ENCODE measurements around the gene ARHGEF25. TPM values are rescaled to one million over a fixed set of nuclear protein-coding genes. Genes with fewer than 3 reads are reported as not detected.

ARHGEF25 gene
- total RNA-seq, 6 experiments from 2014 or later = 0.92 to 2.0 (median 1.3) TPM

- Histone ChIP-seq H3K27ac (no peak overlapping the region), H3K4me1 (peaks cover 0 to 13% (median 6%) of the 10 kb centered on the region in 4 donors), H3K36me3 (no peaks in the 10 kb centered on the region), H3K27me3 (peaks cover 0 to 33% of the 10 kb centered on the region in 2 donors), H3K9me3 (no peaks in the 10 kb centered on the region), H3K4me3 (no peak overlapping the region)
- 18% methylated on average over 13 of the region's 46 CpGs for WGBS (ENCODE audit: insufficient coverage, low coverage, low lambda C conversion rate, missing lambda C conversion rate)
- ATAC-seq = peak; percentile 37 to 59 (median 42)
- DNase-seq = peak in 1 of 3 donors; percentile 40
- intact Hi-C loops (cut with DNase I) = loop anchor here (5.0 kb wide), 1 partner anchor 37 kb away; no protein-coding TSS in a partner anchor
- no peak for TF ChIP-seq POLR2A (IDR thresholded peaks at IDR 0.05)
- TF ChIP-seq CTCF (IDR thresholded peaks at IDR 0.05) = no peak
Measured at GRCh38 chr12:57619434-57620244, 8.4 kb downstream of the ARHGEF25 start.

- intact Hi-C loops (cut with DNase I) = loop anchor here (5.0 kb wide), 1 partner anchor 38 kb away; no protein-coding TSS in a partner anchor
- WGBS (ENCODE audit: insufficient coverage, low coverage, low lambda C conversion rate, missing lambda C conversion rate) = 46% methylated on average over 8 of the region's 13 CpGs
- Histone ChIP-seq H3K4me1 (peaks cover 0 to 13% (median 6%) of the 10 kb centered on the region in 4 donors), H3K9me3 (no peaks in the 10 kb centered on the region), H3K27me3 (peaks cover 0 to 33% of the 10 kb centered on the region in 2 donors), H3K4me3 (no peak overlapping the region), H3K36me3 (no peaks in the 10 kb centered on the region), H3K27ac (no peak overlapping the region)
- ATAC-seq (no peak), DNase-seq (no peak)
- no peak for TF ChIP-seq POLR2A (IDR thresholded peaks at IDR 0.05)
- TF ChIP-seq CTCF (IDR thresholded peaks at IDR 0.05) = no peak
Measured at GRCh38 chr12:57620245-57620935, 9.2 kb downstream of the ARHGEF25 start.

- DNase-seq (no peak), ATAC-seq (peak; percentile 5 to 22 (median 15))
- under 1% methylated on average over 16 of the region's 42 CpGs for WGBS (ENCODE audit: insufficient coverage, low coverage, low lambda C conversion rate, missing lambda C conversion rate)
- Histone ChIP-seq H3K9me3 (no peaks in the 10 kb centered on the region), H3K36me3 (no peaks in the 10 kb centered on the region), H3K4me1 (peaks cover 0 to 13% (median 6%) of the 10 kb centered on the region in 4 donors), H3K27ac (no peak overlapping the region), H3K4me3 (peak overlapping the region in 1 of 3 donors; percentile 33), H3K27me3 (peaks cover 0 to 34% of the 10 kb centered on the region in 2 donors)
- TF ChIP-seq CTCF (IDR thresholded peaks at IDR 0.05) (no peak), POLR2A (IDR thresholded peaks at IDR 0.05) (no peak)
- intact Hi-C loops (cut with DNase I) = loop anchor here (5.0 kb wide), 1 partner anchor 39 kb away; no protein-coding TSS in a partner anchor
Measured at GRCh38 chr12:57620936-57621496, 9.8 kb downstream of the ARHGEF25 start.

GRCh38 chr12:57621497-57622292 is 10.5 kb downstream of the ARHGEF25 start:
- H3K4me3 ChIP-seq = peak overlapping the region; percentile 28 to 43 (median 33)
- H3K36me3 ChIP-seq = no peaks in the 10 kb centered on the region
- H3K27ac ChIP-seq = no peak overlapping the region
- H3K4me1 ChIP-seq = peaks cover 0 to 13% (median 6%) of the 10 kb centered on the region in 4 donors
- peak in 2 of 3 donors; percentile 63 to 71 for DNase-seq
- TF ChIP-seq POLR2A (IDR thresholded peaks at IDR 0.05) = no peak
- peak; percentile 83 to 97 (median 88) for TF ChIP-seq CTCF (IDR thresholded peaks at IDR 0.05)
- peak; percentile 77 to 86 (median 82) for ATAC-seq
- intact Hi-C loops (cut with DNase I) = loop anchor here (5.0 kb wide), 1 partner anchor 39 kb away; no protein-coding TSS in a partner anchor
- no peaks in the 10 kb centered on the region for H3K9me3 ChIP-seq
- peaks cover 0 to 39% of the 10 kb centered on the region in 2 donors for H3K27me3 ChIP-seq
- WGBS (ENCODE audit: insufficient coverage, low coverage, low lambda C conversion rate, missing lambda C conversion rate) = under 1% methylated on average over 23 of the region's 49 CpGs
